ENCODE measurements around the gene PDE8B.

PDE8B gene

DNA sequence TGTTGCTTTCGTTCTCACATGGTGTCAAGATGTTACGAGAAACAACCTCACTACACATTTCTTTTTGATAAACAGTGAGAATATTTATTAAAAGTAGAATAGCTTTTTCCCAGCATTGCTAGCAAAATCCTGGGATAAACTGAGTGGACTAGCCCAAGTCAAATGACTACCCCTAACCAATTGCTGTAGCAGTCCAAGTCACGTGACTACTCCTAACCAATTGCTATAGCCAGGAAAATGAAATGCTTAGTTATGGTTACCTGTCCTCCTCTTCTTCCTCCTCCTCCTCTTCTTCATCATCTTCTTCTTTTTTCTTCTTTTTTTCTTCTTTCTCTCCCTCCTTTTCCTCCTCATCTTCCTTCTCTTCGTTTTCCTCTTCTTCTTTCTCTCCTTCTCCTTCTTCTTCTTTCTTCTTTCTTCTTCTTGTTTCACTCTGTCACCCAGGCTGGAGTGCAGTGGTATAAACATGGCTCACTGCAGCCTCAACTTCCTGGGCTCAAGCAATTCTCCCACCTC, 85.4 kb downstream of the PDE8B start:
- no peak for DNase-seq

DNA sequence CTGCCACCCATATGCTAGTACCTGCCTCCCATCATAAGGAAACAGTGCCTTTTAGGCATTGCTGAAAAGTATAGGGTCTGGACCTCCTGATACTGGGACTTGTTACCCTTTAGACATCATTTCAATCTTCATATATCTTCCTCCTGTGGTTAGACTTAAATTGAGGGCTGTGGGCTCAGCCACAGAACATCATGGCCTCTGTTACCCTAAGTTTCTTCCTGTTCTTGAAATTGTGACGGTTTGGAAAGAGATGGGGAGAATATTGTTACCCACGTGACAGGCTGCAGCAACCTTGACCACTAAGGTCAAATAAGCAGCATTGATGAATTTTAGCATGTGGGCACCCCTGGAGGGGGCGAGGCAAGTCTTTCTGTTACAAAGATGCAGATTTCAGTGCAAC, 87.7 kb downstream of the PDE8B start:
- no peak for DNase-seq

DNA sequence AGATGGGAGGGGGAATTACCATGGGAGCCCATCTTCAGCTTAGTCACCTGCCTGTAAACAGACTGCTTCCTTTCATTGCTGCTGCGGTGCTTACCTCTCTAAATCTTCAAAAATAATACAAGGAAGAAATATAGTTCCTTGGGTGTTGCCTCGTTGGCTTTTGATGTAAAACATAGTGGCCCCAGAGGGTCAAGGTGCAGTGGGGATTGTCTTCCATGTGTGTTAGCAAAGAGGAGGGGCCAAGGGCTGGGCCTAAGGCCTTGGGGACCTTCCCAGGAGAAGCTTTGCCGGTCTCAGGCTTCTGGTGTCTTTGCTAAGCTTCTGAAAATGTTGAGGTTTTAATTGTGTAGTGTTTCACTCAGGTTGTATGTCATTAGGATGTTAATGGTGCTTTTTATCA, 90.0 kb downstream of the PDE8B start:
- no peak for DNase-seq

DNA sequence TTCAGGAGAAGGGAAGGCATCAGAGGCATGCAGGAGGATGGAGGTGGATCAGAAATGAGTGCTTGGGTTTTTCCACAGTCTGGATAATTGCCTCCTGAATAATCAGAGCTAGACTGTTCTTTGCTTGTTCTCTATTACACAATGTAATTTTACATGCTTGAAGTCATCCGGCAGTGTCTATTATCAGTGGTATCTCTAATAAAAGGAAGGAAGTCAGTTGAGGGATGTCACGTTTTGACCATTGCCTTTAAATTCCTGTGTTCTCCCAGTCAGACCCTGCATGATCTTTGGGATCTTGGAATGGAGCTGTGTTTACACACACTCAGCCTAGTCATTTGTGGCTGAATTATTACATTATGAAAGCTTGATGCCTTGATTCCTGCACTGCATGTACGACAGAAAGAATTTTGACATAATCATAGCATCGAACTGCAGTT, 91.0 kb downstream of the PDE8B start:
- no peak for DNase-seq

DNA sequence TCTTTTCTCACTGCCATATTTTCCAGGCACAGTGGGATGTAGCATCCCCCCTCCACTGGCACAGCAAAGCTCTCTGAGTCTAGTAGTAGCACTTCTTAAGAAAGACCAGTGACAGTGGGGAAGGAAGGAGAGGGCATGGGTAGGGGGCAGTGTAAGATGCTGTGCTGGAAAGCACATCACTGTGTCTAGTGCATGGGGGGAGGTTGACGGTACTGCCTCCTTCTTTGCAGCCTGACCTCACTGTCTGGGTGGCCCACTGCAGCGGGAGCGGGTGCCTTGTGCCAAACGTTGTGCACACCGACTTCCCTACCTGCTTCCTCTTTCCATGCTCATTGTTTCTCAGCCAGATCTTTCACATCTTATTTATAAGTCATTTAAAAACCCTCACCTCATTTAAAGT, 91.8 kb downstream of the PDE8B start:
- no peak for DNase-seq

DNA sequence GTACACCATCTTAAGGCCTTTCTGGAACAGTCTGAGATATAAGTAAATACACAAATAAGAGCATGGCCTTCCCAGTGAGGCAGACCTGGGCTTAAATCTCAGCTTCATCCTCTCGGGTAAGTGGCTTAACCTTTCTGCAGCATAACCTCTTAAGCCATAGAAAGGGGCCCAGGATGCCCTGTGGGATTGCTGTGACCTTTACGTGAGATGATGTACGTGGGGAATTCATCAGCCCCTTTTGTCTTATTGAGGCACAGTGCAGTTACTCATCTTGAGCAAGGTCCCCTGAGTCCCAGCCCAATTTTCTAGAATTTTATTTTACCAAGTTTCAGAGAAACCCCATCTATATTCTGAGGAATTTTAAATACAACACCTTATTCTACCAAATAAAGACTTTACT, 92.2 kb downstream of the PDE8B start:
- DNase-seq, result no peak

DNA sequence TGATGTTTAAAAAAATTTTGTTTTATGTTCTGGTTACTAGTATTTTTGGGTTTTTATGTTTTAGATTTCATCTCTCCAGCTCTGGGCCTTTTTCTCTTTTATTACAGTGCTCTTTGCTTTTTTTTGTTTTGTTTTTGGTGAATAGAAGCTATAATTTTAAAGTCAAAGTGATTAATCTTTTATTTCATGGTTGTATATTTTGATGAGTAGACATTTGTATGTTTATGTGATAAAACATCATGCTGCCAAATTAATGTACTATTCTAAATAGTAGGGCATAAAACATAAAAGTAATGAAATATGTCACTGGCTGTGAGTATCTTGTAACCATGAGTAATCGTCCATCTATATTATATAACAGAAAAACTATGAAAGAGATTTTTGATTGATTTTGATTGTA, 93.9 kb downstream of the PDE8B start:
- no peak for DNase-seq

DNA sequence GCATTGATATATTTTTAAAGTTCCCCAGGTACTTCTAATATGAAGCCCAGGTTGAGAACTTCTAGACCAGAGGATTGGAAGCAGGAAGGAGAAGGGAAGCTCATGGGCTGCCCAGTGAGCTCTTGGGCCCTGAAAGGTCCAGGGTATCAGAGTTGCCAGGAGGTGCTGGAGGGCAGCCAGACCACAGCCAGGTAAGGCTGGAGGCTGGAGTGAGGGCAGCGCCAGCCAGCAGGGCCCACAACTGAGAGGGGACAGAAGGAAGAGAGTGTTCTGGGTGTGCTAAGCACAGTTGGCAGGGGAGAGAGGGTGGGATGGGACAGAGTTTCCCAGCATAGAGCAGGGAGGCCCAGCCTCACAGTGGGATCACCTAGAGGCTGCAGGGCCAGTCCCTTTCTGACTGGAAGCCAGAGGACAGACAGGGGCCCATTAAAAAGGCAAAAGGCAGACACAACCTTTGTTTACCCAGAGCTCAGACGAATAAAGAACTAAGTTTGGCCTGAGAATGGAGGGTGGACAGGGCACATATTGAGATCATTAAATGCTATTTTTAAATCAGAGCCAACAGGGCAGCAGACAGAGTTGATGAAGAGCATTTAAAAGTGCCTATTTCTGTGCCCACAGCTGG, 94.9 kb downstream of the PDE8B start:
- no peak for DNase-seq

DNA sequence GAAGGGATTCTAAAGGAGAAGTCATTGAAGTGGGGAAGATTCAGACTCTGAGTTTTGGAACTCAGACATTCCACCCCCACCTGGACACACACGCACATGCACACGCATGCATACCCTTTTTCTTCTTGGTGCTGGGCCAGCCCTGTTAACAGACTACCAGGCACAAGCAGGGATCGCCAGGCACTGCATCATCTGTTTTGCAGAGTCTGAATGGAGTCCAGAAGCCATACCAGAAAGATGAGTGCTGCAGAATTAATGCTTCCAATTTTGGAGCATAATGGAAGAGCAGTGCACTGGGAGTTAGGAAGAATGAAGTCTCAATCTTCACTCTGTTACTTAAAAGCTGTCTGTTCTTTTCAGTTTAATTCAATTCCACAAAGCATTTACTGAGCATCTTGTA, 95.5 kb downstream of the PDE8B start:
- DNase-seq, result no peak

DNA sequence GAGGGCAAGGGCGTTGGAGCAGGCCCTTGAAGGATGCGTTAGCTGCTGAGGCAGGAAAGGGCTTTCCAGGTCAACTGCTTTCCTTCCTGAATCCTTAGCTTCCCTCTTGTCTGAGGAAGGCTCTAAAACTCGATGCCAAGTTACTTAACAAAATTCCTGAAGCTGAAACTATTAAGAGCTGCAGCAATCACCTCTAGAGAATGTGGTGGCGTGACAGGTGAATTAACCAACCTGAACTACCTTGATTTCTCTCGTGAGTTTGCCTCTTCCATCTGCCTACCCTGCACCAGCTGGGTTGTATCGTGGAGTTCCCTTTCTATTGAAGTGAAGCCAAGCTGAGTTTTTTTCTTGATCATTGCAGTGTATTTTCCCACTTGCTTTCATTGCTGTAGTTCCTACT, 96.1 kb downstream of the PDE8B start:
- DNase-seq, result no peak

DNA sequence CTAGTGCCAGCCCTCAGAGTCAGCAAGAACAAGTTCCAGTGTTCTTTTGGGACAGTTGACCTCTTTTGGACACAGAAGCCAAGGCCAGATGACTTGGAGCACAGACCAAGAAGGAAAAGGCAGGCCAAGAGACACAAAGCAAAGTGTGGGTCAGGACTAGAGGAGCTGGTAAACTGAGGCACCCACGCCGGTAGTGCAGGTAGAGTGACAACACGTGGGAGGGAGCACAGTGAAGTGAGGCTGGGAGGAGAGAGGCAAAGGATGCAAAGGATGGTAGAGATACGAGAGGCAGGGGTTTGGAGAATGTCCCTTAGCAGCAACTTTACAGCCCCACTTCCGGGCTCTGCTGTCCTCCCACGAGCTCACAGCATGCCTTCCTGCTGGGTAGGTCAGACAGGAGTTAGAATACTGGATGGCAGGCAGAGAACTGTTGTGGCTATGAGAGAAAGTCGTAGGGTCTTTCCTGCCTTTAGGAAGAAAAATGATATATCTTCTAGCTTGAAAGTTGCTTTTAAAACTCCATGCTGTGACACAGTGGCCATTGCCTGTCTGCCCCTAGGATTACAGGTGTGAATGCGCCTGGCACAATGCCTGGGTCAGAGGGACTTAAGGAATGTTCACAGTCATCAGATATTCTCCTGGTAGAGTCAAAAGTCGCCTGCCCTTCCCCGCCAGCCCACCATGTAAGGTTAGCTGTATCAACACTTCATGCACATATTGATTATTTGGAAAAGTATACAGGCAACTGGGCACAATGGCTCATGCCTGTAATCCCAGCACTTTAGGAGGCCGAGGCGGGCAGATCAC, 97.9 kb downstream of the PDE8B start:
- DNase-seq, result no peak

DNA sequence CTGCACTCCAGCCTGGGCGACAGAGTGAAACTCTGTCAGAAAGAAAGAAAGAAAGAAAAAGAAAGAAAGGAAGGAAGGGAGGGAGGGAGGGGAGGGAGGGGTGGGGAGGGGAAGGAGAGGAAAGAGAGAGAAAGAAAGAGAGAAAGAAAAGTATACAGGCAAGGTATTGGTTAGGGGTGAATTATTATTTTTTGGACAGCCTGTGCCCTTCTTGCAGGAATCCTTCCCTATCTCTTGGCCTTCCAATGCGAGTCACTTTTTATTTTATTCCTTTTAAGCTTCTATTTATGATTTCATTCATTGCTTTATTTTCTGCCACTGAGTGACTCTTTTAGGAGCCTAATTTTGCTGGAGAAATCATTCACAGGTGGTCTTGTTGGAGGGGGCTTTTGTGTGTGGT, 98.7 kb downstream of the PDE8B start:
- no peak for DNase-seq

DNA sequence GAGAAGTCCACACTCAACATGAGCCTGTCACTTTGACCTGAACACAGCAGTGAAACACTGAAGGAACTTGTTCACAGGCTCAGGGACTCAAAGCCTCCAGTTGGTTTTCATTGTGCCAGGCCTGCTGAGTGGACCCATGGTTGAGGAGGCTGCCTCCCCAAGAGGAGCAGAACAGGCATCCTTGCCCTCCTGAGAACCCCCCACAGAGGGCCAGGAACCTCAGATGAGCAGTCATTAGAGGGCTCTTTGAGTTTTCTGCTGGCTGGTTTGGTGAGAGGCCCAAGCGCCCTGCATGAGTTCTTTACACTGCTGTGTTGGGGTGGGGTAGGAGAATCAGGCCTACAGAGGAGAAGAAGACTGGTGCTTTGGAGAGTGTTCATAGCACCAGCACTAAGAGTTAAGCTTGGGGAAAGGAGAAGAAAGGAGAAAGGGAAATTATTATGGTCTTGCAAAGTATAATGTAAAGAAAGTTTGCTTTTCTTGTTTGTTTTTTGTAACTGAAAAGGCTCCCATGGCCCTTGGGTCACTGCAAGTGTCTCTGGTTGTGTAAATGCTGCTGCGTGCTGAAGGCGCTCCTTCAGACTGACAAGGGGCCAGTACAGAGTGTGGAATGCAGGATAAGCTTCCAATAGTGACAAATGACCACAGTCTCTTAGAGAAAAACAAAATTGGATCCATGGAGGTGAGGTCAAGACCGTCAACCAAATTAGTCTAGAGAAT, 100.2 kb downstream of the PDE8B start:
- DNase-seq, result no peak

DNA sequence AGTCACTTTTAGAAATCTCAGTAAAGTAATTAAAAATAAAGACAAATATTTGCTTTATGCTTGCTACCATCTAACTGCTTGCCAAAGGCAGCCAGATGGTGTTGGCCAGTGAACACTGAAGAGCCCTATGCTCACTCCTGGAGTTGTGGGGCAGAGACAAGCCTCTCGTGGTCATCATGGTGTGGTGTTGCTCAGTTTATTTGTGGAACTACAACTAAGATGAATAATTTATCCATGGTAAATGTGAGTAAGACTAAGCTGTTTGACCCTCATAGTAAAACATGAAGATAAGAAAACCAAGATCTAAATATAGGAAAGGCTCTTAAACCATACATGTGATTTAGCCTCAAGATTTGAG, 100.7 kb downstream of the PDE8B start:
- no peak for DNase-seq

DNA sequence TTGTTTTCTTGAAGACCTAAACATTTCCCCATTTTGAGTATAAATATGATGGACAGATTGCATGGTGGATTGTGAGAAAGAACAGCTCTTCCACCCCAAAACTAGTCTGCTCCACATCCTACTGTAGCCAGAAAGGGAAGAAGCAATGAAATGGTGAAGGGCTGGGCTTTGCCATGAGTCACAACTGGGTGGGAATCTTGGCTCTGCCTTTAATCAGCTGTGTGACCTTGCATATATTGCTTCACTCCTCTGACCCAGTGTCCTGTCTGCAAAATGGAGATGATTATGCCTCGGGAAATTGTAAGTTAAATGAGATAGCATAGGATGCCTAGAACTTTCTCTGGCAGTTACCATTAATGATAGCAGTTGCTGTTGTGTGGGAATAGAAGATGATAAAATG, 101.9 kb downstream of the PDE8B start:
- DNase-seq, result no peak

DNA sequence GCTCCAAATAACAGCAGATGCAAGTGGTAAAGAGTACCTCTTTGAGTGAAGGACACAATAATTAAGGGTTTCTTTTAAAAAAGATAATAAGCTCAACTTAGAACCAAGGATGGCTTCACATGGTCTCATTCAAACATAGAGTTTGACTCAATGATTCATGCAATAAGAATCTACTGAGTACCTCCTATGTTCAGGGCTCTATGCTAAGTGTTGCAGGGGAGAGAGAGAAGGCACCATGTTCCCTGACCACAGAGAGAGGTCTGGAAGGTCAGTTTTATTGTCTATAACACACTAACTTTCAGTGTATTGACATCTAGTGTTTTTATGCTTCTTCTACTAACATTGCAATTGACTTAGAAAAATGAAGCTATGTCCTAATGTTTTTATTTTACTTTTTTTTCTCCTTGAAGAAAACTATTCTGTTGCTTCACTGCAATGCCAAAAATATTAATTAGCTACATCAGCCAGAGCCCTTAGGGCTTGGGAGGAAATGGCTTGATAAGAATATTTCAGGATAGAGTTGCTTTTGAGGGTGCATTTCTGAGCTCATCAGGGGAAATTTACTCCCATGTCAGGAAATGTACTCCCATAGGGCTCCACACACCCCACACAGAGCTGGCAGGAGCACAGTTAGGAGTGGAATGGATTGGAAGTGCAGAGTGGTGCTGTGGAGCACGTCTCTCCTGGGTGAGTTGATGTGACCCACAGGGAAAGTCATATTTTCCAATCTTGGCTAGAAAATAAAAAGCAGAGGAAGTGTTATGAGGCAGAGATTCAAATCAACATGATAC, 106.6 kb downstream of the PDE8B start:
- DNase-seq, result no peak

DNA sequence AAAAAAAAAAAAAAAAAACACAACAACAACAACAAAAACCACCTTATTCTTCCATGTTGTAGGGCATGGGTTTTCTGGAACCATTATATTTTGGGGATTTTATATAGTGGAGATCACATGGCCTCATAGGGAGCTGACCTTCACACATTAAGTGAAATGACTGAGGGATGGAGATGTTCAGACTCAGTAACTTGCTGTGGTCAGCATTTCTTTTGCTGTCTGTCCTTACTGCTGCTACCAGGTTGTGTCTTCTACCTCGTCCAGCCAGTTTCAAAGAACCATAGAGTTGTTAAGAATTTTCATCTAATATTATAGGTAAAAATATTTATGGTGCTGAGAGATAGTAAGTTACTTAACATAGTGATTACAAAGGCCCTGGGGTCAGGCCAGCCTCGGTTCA, 107.6 kb downstream of the PDE8B start:
- DNase-seq, result no peak

DNA sequence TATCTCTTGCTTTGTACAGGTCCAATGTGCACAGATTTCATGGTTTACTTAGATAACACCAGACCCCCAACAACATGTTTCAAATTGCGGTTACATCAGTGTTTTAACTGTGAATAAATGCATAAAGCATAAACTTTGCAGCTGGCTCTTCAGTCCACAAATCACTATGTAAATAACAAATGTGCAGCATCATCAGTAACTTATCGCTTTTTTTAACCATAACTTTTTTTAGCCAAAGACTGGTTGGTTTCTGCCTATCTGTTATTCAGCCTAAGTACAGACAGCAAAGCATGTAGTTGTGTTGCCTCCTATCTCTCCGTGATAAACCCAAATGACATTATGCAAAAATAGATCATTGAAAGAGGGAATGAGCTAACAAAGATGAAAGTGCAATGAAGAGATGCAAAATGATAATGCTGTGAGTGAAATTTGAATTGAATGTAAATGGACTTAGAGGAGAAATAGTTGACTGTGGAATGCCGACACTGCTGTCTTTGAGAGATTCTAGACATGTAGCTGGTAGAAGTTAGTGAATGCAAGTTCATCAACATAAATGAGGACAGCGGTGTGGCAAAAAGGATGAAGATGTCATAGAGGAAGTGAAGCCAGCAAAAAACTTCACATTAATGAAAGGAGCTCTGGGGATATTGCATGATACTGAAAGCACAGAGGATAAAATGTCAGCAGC, 108.8 kb downstream of the PDE8B start:
- no peak for DNase-seq

DNA sequence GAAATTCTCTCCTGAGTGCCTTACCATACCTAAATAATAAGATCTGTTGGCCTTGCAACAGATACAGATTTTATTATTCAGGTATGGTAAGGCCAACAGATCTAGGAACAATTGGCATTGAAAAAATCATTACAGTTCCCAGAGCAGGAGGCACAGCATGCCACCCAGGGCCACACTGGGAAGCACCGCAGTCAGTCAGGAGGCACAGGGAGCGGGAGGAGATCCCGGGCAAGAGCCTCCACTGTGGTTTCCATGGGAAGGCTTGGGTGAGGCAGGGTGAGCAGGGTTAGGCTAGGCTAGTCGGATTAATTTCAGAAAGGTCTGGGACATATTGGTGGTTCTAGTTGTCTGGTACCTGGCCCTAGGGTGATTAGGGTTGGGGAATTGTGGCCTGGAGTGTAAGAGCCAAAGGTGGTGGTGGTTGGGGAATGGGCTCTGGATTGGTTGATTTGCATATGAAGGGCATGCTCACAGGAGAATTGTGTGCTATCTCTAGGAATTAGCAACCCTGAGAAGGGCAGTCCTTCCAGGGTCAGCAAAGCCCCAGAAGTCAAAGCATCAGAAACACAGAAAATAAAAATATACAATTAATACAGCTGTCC, 111.4 kb downstream of the PDE8B start:
- no peak for DNase-seq

DNA sequence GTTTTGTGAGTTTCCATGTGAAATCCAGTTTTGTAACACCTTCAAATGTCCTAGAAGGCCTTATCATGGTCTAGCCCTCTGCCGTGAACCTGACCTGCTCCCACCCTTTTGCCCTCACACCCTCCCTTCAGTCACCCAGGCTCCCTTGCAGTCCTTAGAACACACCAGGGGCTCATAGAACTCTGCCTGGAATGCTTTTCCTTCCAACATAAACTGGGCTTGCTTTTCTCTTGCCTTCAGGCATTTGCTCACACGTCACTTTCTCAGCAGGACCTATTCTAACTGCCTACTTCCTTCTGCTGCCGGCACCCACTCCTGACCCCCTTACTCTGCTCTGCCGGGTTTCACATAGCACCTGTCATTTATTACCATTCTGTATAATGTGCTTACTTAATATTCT, 111.9 kb downstream of the PDE8B start:
- DNase-seq, result no peak

DNA sequence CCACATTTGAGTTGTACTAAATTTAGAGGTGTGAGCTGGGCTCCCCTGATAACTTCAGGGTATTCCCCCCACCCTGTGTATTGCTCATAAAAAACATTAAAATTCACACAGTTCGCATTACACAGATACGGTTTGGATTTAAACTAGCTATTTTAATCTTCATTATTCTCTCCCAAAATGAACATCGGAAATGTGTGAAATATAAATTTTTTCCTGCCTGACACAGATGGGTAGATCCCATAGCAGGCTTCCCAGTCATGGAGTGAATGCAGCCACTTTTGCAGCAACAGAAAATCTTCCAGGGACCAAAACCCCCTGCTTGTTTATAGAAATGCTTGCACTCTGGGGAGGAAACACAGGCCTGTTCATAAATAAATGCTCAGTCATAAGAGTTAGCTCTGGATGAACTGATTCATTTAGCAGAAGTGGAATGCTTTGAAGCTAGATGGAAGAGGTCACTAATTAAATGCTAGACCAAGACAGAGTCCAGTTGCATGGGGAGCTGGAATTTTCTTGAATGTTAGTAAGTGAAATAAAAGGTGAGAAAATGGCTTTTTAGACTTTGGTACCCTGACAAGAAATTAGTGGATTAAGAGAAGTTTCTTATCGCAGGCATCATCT, 115.6 kb downstream of the PDE8B start:
- DNase-seq, result no peak

Data from NCI-H2171 (cell line).